Measurements from ENCODE around the gene STRN4. TPM values are rescaled to one million over a fixed set of nuclear protein-coding genes. Genes with fewer than 3 reads are reported as not detected.

The STRN4 gene
- total and polyA plus RNA-seq, 9 of the 15 experiments (the other 6 are each of a cell fraction or from before 2014, with no cell fraction given), result 0.62 to 83.7 (median 36.9) TPM

DNA sequence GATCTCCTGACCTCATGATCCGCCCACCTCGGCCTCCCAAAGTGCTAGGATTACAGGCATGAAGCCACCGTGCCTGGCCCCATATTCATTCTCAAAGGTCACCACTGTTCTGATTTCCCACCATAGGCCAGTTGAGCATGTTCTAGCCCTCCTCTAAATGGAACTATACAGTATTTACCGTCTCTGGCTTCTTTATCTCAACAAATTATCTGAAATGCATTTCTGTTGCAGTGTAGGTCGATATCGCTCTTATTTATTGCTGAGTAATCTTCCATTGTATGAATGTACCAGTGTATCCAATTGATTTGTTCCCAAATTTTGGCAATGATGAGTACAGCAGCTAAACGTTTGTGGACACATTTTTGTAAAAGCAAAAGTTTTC, 26.8 kb upstream of the STRN4 start (continued):
- TF ChIP-seq NFE2 (IDR thresholded peaks at IDR 0.05; ENCODE audit: low read depth) (peak; percentile 31; the same call in 1 of the 2 replicates), ZNF707 (CRISPR knock-in tag; conservative IDR thresholded peaks at IDR 0.05) (no peak), ZNF282 (CRISPR knock-in tag; IDR thresholded peaks at IDR 0.05) (no peak), SOX6 (IDR thresholded peaks at IDR 0.05) (no peak), ELF2 (CRISPR knock-in tag; IDR thresholded peaks at IDR 0.05) (peak; percentile 64), BRF1 (IDR thresholded peaks at IDR 0.05; ENCODE audit: borderline replicate concordance, extremely low read depth, insufficient read length) (no peak), ZNF316 (IDR thresholded peaks at IDR 0.05) (peak; percentile 76), MAFG (tag; conservative IDR thresholded peaks at IDR 0.05) (peak; percentile 55), C11orf30 (IDR thresholded peaks at IDR 0.05; ENCODE audit: low read depth) (peak; percentile 50; the same call in 1 of the 2 replicates), RBM15 (IDR thresholded peaks at IDR 0.05; ENCODE audit: insufficient read depth, low read length) (no peak), ZNF197 (CRISPR knock-in tag; IDR thresholded peaks at IDR 0.05; ENCODE audit: low read depth) (no peak), CREBBP (IDR thresholded peaks at IDR 0.05; ENCODE audit: low read depth, low read length) (no peak), SUPT5H (IDR thresholded peaks at IDR 0.05) (peak; percentile 24)
- TF ChIP-seq, protein P1, sequence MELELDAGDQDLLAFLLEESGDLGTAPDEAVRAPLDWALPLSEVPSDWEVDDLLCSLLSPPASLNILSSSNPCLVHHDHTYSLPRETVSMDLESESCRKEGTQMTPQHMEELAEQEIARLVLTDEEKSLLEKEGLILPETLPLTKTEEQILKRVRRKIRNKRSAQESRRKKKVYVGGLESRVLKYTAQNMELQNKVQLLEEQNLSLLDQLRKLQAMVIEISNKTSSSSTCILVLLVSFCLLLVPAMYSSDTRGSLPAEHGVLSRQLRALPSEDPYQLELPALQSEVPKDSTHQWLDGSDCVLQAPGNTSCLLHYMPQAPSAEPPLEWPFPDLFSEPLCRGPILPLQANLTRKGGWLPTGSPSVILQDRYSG (tag; conservative IDR thresholded peaks at IDR 0.05; ENCODE audit: low read depth), result no peak
- TF ChIP-seq, protein P2, sequence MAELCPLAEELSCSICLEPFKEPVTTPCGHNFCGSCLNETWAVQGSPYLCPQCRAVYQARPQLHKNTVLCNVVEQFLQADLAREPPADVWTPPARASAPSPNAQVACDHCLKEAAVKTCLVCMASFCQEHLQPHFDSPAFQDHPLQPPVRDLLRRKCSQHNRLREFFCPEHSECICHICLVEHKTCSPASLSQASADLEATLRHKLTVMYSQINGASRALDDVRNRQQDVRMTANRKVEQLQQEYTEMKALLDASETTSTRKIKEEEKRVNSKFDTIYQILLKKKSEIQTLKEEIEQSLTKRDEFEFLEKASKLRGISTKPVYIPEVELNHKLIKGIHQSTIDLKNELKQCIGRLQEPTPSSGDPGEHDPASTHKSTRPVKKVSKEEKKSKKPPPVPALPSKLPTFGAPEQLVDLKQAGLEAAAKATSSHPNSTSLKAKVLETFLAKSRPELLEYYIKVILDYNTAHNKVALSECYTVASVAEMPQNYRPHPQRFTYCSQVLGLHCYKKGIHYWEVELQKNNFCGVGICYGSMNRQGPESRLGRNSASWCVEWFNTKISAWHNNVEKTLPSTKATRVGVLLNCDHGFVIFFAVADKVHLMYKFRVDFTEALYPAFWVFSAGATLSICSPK (IDR thresholded peaks at IDR 0.05; ENCODE audit: borderline replicate concordance), result no peak
- TF ChIP-seq, protein P3, sequence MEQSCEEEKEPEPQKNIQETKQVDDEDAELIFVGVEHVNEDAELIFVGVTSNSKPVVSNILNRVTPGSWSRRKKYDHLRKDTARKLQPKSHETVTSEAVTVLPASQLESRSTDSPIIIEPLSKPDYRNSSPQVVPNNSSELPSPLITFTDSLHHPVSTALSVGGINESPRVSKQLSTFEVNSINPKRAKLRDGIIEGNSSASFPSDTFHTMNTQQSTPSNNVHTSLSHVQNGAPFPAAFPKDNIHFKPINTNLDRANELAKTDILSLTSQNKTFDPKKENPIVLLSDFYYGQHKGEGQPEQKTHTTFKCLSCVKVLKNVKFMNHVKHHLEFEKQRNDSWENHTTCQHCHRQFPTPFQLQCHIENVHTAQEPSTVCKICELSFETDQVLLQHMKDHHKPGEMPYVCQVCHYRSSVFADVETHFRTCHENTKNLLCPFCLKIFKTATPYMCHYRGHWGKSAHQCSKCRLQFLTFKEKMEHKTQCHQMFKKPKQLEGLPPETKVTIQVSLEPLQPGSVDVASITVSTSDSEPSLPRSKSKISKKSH (CRISPR knock-in tag; IDR thresholded peaks at IDR 0.05), result 0 out of 2 replicates have a peak, but pooled peaks have one; percentile 16
- TF ChIP-seq, protein P4, sequence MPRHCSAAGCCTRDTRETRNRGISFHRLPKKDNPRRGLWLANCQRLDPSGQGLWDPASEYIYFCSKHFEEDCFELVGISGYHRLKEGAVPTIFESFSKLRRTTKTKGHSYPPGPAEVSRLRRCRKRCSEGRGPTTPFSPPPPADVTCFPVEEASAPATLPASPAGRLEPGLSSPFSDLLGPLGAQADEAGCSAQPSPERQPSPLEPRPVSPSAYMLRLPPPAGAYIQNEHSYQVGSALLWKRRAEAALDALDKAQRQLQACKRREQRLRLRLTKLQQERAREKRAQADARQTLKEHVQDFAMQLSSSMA (CRISPR knock-in tag; IDR thresholded peaks at IDR 0.05), result peak; percentile 43; the same call in 1 of the 2 replicates
- TF ChIP-seq, protein P5, sequence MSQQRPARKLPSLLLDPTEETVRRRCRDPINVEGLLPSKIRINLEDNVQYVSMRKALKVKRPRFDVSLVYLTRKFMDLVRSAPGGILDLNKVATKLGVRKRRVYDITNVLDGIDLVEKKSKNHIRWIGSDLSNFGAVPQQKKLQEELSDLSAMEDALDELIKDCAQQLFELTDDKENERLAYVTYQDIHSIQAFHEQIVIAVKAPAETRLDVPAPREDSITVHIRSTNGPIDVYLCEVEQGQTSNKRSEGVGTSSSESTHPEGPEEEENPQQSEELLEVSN (IDR thresholded peaks at IDR 0.05; ENCODE audit: borderline replicate concordance in 1 of 2, extremely low read depth in 1 of 2, insufficient read depth in 1 of 2, insufficient read length in 1 of 2, low read depth in 1 of 2, low read length in 1 of 2, poor library complexity in 1 of 2, severe bottlenecking in 1 of 2), result no peak
- TF ChIP-seq, protein P6, sequence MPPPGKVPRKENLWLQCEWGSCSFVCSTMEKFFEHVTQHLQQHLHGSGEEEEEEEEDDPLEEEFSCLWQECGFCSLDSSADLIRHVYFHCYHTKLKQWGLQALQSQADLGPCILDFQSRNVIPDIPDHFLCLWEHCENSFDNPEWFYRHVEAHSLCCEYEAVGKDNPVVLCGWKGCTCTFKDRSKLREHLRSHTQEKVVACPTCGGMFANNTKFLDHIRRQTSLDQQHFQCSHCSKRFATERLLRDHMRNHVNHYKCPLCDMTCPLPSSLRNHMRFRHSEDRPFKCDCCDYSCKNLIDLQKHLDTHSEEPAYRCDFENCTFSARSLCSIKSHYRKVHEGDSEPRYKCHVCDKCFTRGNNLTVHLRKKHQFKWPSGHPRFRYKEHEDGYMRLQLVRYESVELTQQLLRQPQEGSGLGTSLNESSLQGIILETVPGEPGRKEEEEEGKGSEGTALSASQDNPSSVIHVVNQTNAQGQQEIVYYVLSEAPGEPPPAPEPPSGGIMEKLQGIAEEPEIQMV (tag; conservative IDR thresholded peaks at IDR 0.05; ENCODE audit: low read depth), result no peak
